ENCODE results near the gene FIGNL2. TPM values are rescaled to one million over a fixed set of nuclear protein-coding genes. Genes with fewer than 3 reads are reported as not detected.

Gene FIGNL2
- total RNA-seq, 1 donor from 2014 or later: 9.3 TPM

DNA sequence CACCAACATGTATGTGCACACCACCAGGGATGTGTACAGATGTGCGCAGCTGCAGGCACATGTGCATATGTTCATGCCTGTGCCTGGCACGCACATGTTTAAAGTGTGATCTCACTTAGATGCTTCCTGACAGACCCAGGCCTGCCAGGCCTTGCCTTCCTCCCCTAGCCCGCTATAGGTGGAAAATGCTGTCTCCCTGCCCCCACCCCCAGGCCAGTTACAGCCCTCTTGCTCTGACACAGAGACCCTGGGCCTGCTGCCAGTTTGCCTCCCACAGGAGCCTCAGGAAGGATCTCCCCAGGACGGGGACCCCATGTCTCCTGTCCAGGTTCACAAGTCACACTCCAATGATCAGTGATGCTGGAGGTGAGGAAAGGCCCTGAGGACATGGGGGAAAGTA, 21.6 kb downstream of the FIGNL2 start:
- Histone ChIP-seq H3K9me3 (ENCODE audit: low read depth) (no peaks in the 10 kb centered on the region), H3K27me3 (peaks cover 10% of the 10 kb centered on the region), H3K4me3 (no peak overlapping the region), H3K4me2 (no peak overlapping the region), H2AFZ (replicated peaks) (no peak overlapping the region), H3K36me3 (no peaks in the 10 kb centered on the region), H3K79me2 (ENCODE audit: low read depth) (peaks cover 62% of the 10 kb centered on the region), H3K27ac (no peak overlapping the region), H4K20me1 (ENCODE audit: low read depth) (peaks cover 86% of the 10 kb centered on the region), H3K9ac (no peak overlapping the region), H3K4me1 (peaks cover 49% of the 10 kb centered on the region), H3F3A (ENCODE audit: low read depth) (peaks cover 80% of the 10 kb centered on the region)
- Mint-ChIP-seq H3K27me3 (ENCODE audit: insufficient read depth, low read depth) (peaks cover 12% of the 10 kb centered on the region), H3K4me3 (no peak overlapping the region), H3K27ac (peak overlapping the region; percentile 79), H3K4me1 (peaks cover 59% of the 10 kb centered on the region), H3K36me3 (peaks cover 22% of the 10 kb centered on the region), H3K9me3 (no peaks in the 10 kb centered on the region)
- DNase-seq (ENCODE audit: low spot score): no peak
- no peak for TF ChIP-seq EZH2 (IDR thresholded peaks at IDR 0.05)
- no peak for TF ChIP-seq EZH2phosphoT487 (IDR thresholded peaks at IDR 0.05)
- TF ChIP-seq, protein P1, sequence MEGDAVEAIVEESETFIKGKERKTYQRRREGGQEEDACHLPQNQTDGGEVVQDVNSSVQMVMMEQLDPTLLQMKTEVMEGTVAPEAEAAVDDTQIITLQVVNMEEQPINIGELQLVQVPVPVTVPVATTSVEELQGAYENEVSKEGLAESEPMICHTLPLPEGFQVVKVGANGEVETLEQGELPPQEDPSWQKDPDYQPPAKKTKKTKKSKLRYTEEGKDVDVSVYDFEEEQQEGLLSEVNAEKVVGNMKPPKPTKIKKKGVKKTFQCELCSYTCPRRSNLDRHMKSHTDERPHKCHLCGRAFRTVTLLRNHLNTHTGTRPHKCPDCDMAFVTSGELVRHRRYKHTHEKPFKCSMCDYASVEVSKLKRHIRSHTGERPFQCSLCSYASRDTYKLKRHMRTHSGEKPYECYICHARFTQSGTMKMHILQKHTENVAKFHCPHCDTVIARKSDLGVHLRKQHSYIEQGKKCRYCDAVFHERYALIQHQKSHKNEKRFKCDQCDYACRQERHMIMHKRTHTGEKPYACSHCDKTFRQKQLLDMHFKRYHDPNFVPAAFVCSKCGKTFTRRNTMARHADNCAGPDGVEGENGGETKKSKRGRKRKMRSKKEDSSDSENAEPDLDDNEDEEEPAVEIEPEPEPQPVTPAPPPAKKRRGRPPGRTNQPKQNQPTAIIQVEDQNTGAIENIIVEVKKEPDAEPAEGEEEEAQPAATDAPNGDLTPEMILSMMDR (IDR thresholded peaks at IDR 0.05): no peak

GRCh38 chr12:51825216-51825615, 23.3 kb downstream of the FIGNL2 start:
- Mint-ChIP-seq H3K4me1 (peaks cover 47% of the 10 kb centered on the region), H3K4me3 (no peak overlapping the region), H3K9me3 (no peaks in the 10 kb centered on the region), H3K36me3 (peaks cover 22% of the 10 kb centered on the region), H3K27me3 (ENCODE audit: insufficient read depth, low read depth) (peaks cover 9% of the 10 kb centered on the region), H3K27ac (peak overlapping the region; percentile 60)
- Histone ChIP-seq H3K27me3 (peaks cover 13% of the 10 kb centered on the region), H3K9me3 (ENCODE audit: low read depth) (no peaks in the 10 kb centered on the region), H3F3A (ENCODE audit: low read depth) (peaks cover 70% of the 10 kb centered on the region), H3K9ac (no peak overlapping the region), H3K4me2 (no peak overlapping the region), H3K79me2 (ENCODE audit: low read depth) (peaks cover 49% of the 10 kb centered on the region), H3K4me3 (no peak overlapping the region), H3K4me1 (peaks cover 36% of the 10 kb centered on the region), H4K20me1 (ENCODE audit: low read depth) (peaks cover 79% of the 10 kb centered on the region), H2AFZ (replicated peaks) (no peak overlapping the region), H3K27ac (no peak overlapping the region), H3K36me3 (no peaks in the 10 kb centered on the region)
- DNase-seq (ENCODE audit: low spot score): no peak
- TF ChIP-seq, protein P1 (IDR thresholded peaks at IDR 0.05): no peak
- TF ChIP-seq EZH2 (IDR thresholded peaks at IDR 0.05) (no peak), EZH2phosphoT487 (IDR thresholded peaks at IDR 0.05) (no peak)

DNA sequence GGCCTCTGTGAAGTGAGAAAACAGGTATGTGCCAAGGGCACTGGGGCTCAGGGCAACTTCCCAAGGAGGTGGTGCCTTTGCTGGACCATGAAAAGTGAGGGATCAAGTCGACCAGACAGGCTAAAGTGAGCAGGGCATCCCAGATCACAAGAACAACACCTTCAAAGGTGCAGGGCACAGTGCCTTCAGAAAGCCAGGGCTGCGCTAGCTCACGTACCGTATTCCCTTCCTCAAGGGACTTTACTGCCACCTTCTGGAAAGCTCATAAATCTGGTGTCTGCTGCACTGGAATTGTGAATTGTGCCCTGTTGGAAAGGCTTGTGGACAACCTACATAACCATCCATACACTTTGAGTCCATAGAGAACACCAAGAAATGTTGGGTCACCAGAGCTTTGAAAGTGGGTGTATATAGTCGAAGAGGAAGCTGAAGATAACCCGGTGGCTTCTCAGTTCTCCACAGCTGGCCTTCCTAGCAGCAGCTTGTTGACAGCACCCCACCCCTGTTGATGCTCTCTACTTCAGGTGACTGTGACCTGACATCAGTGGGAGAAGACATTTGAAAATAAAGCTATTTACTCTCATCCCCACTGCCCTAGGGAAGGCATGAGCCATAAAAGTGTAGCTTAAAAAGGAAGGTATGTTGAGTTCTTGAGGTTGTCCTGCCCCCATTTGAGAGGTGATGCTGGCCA, 24.5 kb downstream of the FIGNL2 start:
- H4K20me1 ChIP-seq (ENCODE audit: low read depth): peaks cover 80% of the 10 kb centered on the region

More for the DNA sequence above, 24.5 kb downstream of the FIGNL2 start:
- no peak overlapping the region for H3K27ac Mint-ChIP-seq
- TF ChIP-seq EZH2phosphoT487 (IDR thresholded peaks at IDR 0.05) (no peak), EZH2 (IDR thresholded peaks at IDR 0.05) (no peak)
- TF ChIP-seq, protein P1 (IDR thresholded peaks at IDR 0.05): peak; percentile 61
- Histone ChIP-seq H3K9me3 (ENCODE audit: low read depth) (no peaks in the 10 kb centered on the region), H3K4me3 (no peak overlapping the region), H3K9ac (no peak overlapping the region), H3K27ac (no peak overlapping the region), H3K27me3 (peaks cover 20% of the 10 kb centered on the region), H3K36me3 (no peaks in the 10 kb centered on the region), H3K4me1 (peaks cover 24% of the 10 kb centered on the region), H3K4me2 (no peak overlapping the region), H3F3A (ENCODE audit: low read depth) (peaks cover 67% of the 10 kb centered on the region), H3K79me2 (ENCODE audit: low read depth) (peaks cover 40% of the 10 kb centered on the region), H2AFZ (replicated peaks) (no peak overlapping the region)
- no peak overlapping the region for H3K4me3 Mint-ChIP-seq
- peaks cover 9% of the 10 kb centered on the region for H3K27me3 Mint-ChIP-seq (ENCODE audit: insufficient read depth, low read depth)
- H3K9me3 Mint-ChIP-seq: no peaks in the 10 kb centered on the region
- peaks cover 38% of the 10 kb centered on the region for H3K4me1 Mint-ChIP-seq
- peak; percentile 80 for DNase-seq (ENCODE audit: low spot score)
- peaks cover 26% of the 10 kb centered on the region for H3K36me3 Mint-ChIP-seq
